GM19043 (cell line): ENCODE results near the gene PATJ.
A peak's percentile ranks its signal among the peaks of the same experiment; 100 is the strongest.
"Not testable (repeated sequence)": the region's sequence is repeated elsewhere in the genome, so short reads cannot be mapped to it uniquely, and the experiment has no call there.

Experiments used
- ATAC-seq: cut with Tn5 transposase; IDR thresholded peaks from one replicate; pipeline ENCODE4 v1.9.1; 2021; ENCODE audit warnings: low read depth; ENCODE audit not compliant: unreplicated experiment

PATJ gene, protein sequence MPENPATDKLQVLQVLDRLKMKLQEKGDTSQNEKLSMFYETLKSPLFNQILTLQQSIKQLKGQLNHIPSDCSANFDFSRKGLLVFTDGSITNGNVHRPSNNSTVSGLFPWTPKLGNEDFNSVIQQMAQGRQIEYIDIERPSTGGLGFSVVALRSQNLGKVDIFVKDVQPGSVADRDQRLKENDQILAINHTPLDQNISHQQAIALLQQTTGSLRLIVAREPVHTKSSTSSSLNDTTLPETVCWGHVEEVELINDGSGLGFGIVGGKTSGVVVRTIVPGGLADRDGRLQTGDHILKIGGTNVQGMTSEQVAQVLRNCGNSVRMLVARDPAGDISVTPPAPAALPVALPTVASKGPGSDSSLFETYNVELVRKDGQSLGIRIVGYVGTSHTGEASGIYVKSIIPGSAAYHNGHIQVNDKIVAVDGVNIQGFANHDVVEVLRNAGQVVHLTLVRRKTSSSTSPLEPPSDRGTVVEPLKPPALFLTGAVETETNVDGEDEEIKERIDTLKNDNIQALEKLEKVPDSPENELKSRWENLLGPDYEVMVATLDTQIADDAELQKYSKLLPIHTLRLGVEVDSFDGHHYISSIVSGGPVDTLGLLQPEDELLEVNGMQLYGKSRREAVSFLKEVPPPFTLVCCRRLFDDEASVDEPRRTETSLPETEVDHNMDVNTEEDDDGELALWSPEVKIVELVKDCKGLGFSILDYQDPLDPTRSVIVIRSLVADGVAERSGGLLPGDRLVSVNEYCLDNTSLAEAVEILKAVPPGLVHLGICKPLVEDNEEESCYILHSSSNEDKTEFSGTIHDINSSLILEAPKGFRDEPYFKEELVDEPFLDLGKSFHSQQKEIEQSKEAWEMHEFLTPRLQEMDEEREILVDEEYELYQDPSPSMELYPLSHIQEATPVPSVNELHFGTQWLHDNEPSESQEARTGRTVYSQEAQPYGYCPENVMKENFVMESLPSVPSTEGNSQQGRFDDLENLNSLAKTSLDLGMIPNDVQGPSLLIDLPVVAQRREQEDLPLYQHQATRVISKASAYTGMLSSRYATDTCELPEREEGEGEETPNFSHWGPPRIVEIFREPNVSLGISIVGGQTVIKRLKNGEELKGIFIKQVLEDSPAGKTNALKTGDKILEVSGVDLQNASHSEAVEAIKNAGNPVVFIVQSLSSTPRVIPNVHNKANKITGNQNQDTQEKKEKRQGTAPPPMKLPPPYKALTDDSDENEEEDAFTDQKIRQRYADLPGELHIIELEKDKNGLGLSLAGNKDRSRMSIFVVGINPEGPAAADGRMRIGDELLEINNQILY (N-terminal part only)

GRCh38 chr1:61741711-61742619 lies at the start of gene PATJ:
PATJ (plus strand) TSS chr1:61742480; CDS start chr1:61762893, 20,413 bp downstream.
- ATAC-seq = peak; percentile 71

GRCh38 chr1:61699911-61700851 lies 42.1 kb upstream of the PATJ start:
- no peak for ATAC-seq

- ATAC-seq = no peak
Observed at GRCh38 chr1:61708953-61709907, 33.0 kb upstream of the PATJ start.

- no peak for ATAC-seq
Observed at GRCh38 chr1:61709908-61710289, 32.4 kb upstream of the PATJ start.

GRCh38 chr1:61711257-61711656 lies 31.0 kb upstream of the PATJ start:
- ATAC-seq = not testable (repeated sequence)

DNA sequence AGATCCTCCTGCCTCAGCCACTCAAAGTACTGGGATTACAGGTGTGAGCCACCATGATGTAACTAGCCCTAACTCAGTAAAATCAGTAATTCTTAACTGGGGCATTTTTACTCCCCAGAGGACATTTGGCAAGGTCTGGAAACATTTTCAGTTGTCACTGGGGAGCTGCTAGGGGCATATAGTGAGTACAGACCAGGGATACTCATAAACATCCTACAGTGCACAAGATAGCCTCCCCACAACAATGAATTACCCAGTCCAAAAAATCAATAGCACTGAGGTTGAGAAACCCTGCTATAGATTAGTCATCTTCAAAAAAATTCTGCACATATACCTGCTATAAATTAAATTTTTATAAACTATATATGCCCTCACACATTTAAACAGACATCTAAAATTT lies 30.3 kb upstream of the PATJ start:
- no peak for ATAC-seq

GRCh38 chr1:61718996-61719663 lies 23.1 kb upstream of the PATJ start:
- not testable (repeated sequence) for ATAC-seq

- no peak for ATAC-seq
Observed at GRCh38 chr1:61724506-61724812, 17.8 kb upstream of the PATJ start.

DNA sequence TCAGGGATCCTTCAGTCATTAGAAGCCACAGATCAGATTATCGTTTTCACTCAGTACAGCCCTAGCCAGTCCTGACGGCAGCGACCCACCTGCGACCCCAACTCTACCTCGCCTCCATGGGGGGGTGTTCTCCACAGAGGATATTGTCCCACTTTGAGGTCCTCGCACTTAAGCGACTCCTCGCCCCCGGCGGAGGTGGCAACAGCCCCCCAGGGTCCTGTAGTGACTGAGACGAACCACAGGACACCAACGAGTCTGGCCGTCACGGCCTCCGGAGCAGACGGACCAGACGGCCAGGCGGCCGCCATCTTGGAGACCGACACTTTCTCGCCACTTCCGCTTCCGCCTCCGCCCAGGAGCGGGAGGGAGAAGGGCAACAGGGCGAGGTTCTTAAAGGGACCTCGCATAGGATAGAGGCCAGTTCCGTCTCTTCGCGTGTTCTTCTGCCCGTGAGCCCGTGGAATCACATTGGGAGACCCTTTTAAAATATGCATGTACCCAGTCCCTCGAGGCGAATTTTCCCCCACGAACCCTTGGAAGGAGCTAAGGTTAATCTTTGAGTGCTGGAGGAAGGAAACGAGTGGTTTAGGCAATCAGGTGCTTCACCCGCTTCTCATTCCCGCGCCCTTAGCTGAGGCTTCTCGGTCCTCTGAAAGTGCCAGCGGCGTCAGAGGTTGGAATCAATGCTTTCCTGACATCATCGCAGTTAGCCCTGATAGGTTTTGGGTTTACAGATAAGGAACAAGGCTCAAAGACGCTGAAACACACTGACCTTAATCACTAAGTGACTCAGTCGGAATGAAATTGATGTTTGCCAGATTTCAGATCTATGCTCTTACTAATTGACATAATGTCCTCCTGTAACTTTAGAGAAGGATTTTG lies 17.2 kb upstream of the PATJ start, which contains the start of gene TM2D1:
TM2D1 (minus strand) TSS at position 329 of the 882 bp plus-strand sequence; CDS start at position 308, 21 bp downstream.
- ATAC-seq = peak; percentile 100

- ATAC-seq = no peak
Observed at GRCh38 chr1:61727544-61727943, 14.7 kb upstream of the PATJ start.

DNA sequence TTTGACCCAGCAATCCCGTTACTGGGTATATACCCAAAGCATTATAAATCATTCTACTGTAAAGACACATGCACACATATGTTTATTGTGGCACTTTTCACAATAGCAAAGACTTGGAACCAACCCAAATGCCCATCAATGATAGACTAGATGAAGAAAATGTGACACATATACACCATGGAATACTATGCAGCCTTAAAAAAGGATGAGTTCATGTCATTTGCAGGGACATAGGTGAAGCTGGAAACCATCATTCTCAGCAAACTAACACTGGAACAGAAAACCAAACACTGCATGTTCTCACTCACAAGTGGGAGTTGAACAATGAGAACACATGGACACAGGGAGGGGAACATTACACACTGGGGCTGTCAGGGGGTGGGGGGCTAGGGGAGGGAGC lies 11.6 kb upstream of the PATJ start:
- ATAC-seq = not testable (repeated sequence)

DNA sequence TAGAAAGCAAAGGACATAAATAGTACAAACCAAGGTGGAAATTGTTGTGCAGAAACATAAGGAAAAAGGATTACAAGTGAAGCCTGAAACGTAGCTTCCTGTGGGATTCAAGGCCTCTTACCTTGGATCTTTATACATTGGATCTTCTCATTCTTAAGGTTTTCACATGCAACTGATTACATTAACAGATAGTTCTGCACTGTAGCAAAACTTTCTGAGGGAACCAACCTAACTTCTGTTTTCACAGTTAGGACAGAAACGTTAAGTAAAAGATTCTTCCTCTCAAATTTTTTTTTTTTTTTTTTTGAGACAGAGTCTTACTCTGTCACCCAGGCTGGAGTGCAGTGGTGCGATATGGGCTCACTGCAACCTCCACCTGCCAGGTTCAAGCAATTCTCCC lies 9.6 kb upstream of the PATJ start:
- ATAC-seq = no peak

GRCh38 chr1:61740751-61741700 lies 1.3 kb upstream of the PATJ start:
- ATAC-seq = no peak

DNA sequence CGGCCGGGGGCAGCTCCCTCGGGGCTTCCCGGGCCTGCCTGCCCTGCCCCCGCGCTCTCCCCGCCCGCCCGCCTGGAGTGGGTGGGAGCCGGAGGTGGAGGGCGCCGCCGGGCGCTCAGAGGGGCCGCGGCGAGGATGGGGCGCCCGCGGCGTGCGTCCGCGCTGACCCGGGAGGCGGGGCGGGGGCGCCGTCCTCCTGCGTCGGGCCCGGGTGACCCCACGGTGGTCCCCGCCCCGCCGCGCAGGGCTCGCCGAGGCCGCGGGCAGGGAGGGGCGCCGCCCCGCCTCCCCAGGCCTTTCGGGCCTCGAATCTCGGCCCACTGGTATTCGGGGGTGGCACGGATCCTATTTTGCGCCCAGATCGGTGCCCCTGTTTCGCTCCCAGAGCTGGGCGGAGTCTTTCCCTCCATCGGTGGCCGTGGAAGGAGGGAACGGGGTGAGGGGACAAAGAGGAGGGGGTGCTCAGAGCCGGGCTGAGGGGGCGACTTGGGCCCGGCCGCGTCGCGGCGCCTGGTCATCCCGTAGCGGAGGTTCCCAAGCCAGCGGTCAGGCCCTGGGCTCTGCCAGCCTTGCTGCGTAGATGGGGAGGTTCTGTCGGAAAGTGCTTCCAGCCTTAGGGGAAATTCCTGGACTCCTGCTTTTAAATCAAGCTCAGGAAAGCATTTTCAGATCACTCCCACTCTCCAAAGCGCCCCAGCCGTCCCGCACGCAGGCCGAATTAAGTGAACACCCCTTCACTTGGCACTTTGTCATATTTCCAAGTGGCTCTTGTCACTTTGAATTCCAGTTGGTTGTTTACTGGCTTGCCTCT lies 545 bp downstream of the PATJ start:
- ATAC-seq = peak; percentile 45
